Parathyroid adenoma (tissue), 2 donors: ENCODE measurements around the gene CALML3.

Experiments
- H2AFZ ChIP-seq: fragments of 300-600 bp; sonication (generic); one replicate; pipeline ENCODE4 v1.7.0; 2017; ENCODE audit warnings: antibody characterized with exemption, mild to moderate bottlenecking
- H3K27ac ChIP-seq: fragments of 300-600 bp; sonication (generic); one replicate; pipeline ENCODE4 v1.7.0; 2017
- H3K27me3 ChIP-seq: fragments of 300-600 bp; sonication (generic); one replicate; pipeline ENCODE4 v1.7.0; 2017; ENCODE audit warnings: low read length; ENCODE audit not compliant: control insufficient read depth, insufficient read depth
- H3K36me3 ChIP-seq: fragments of 300-600 bp; sonication (generic); one replicate; pipeline ENCODE4 v1.7.0; 2017; ENCODE audit warnings: low read length; ENCODE audit not compliant: control insufficient read depth, insufficient read depth
- H3K4me1 ChIP-seq: fragments of 300-600 bp; sonication (generic); one replicate; pipeline ENCODE4 v1.7.0; 2017; ENCODE audit warnings: control low read depth
- H3K4me2 ChIP-seq: fragments of 300-600 bp; sonication (generic); one replicate; pipeline ENCODE4 v1.7.0; 2017; ENCODE audit warnings: low read length
- H3K4me3 ChIP-seq: fragments of 300-600 bp; sonication (generic); one replicate; pipeline ENCODE4 v1.7.0; 2017; ENCODE audit warnings: low read depth, low read length
- H3K79me2 ChIP-seq: fragments of 300-600 bp; sonication (generic); one replicate; pipeline ENCODE4 v1.7.0; 2017; ENCODE audit warnings: control low read depth
- H3K9ac ChIP-seq: fragments of 300-600 bp; sonication (generic); one replicate; pipeline ENCODE4 v1.7.0; 2017; ENCODE audit warnings: mild to moderate bottlenecking
- H3K9me3 ChIP-seq: fragments of 300-600 bp; sonication (generic); one replicate; pipeline ENCODE4 v1.7.0; 2017; ENCODE audit warnings: low read length; ENCODE audit not compliant: control insufficient read depth
- TF ChIP-seq, protein P1 (sequence below): fragments of 300-600 bp; sonication (generic); IDR thresholded peaks from one replicate; pipeline ENCODE4 v1.7.0; 2017; ENCODE audit warnings: antibody characterized with exemption, mild to moderate bottlenecking
- donor health status: primary hyperparathyroidism.

Gene CALML3

DNA sequence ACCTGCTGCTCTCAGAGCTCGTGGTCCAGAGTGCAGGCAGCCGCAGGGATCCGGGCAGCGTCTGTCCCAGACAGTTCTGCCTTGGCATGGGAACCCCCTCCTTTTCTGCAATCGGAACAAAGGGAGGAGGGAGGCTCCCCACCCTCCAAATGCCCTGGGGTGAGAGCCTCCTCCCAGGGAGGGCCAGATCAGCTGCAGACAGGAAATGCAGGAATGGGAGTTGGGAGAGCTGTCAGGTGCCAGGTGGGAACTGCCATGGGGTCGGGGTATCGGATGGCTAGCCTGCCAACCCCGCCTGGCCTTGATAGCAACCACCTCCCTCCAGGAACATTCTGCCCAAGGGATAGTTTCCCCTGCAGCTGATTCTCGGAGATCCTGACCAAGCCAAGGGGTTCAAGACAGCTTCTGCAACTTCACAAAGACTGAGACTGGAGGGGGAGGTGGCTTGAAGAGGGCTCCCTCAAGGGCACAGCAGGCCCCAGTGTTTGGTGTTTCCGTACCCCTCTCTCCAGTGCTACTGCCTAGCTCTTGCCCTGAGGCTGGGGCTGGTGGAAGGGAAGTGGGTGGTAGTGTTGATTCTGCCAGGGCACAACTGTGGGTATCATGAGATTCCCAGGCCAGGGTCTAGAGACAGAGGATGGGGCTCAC, 25.1 kb upstream of the CALML3 start, which contains the start of gene CALML5:
TSS of gene CALML5 (minus strand) at position 78 of the 648 bp plus-strand sequence. CDS start 132 bp downstream, outside the sequence.
- no peak within 1 kb of the TSS for H3K9ac ChIP-seq
- H3K79me2 ChIP-seq = no peaks in the 10 kb centered on the region
- no peaks in the 10 kb centered on the region for H3K36me3 ChIP-seq
- no peaks in the 10 kb centered on the region for H3K4me1 ChIP-seq
- H3K4me3 ChIP-seq = no peak within 1 kb of the TSS
- TF ChIP-seq, protein P1, sequence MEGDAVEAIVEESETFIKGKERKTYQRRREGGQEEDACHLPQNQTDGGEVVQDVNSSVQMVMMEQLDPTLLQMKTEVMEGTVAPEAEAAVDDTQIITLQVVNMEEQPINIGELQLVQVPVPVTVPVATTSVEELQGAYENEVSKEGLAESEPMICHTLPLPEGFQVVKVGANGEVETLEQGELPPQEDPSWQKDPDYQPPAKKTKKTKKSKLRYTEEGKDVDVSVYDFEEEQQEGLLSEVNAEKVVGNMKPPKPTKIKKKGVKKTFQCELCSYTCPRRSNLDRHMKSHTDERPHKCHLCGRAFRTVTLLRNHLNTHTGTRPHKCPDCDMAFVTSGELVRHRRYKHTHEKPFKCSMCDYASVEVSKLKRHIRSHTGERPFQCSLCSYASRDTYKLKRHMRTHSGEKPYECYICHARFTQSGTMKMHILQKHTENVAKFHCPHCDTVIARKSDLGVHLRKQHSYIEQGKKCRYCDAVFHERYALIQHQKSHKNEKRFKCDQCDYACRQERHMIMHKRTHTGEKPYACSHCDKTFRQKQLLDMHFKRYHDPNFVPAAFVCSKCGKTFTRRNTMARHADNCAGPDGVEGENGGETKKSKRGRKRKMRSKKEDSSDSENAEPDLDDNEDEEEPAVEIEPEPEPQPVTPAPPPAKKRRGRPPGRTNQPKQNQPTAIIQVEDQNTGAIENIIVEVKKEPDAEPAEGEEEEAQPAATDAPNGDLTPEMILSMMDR = no peak
- H2AFZ ChIP-seq = no peak within 1 kb of the TSS
- no peak within 1 kb of the TSS for H3K4me2 ChIP-seq
- no peak within 1 kb of the TSS for H3K27ac ChIP-seq
- no peaks in the 10 kb centered on the region for H3K9me3 ChIP-seq
- no peaks in the 10 kb centered on the region for H3K27me3 ChIP-seq

DNA sequence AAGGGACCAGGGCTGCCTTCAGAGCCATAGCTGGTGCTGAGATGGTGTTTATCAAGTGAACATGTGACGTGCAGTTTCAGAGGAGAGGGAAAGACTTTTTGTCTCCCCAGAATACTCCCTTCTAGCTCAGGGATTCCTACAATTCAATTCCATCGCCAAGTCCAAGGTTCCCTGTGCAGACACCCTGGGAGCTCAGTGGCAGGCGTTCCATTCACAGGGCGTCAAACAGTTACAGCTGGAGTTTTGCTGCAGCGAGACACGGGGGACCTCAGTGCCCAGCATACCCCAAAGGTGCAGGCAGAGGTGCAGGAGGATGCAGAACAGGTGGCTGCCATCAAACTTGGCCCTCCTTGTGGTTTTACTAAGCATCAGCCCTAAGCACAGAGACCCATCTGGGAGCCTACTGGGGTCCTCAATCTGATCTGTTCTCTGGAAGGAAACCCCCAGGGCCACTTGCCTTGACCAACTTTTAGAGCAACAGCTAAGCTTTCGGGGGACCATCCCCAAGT, 24.5 kb upstream of the CALML3 start:
- TF ChIP-seq, protein P1 = no peak
- Histone ChIP-seq H3K27me3 (no peaks in the 10 kb centered on the region), H3K27ac (no peak overlapping the region), H3K9me3 (no peaks in the 10 kb centered on the region), H2AFZ (no peak overlapping the region), H3K36me3 (no peaks in the 10 kb centered on the region), H3K4me1 (no peaks in the 10 kb centered on the region), H3K9ac (no peak overlapping the region), H3K4me2 (no peak overlapping the region), H3K4me3 (no peak overlapping the region), H3K79me2 (no peaks in the 10 kb centered on the region)

DNA sequence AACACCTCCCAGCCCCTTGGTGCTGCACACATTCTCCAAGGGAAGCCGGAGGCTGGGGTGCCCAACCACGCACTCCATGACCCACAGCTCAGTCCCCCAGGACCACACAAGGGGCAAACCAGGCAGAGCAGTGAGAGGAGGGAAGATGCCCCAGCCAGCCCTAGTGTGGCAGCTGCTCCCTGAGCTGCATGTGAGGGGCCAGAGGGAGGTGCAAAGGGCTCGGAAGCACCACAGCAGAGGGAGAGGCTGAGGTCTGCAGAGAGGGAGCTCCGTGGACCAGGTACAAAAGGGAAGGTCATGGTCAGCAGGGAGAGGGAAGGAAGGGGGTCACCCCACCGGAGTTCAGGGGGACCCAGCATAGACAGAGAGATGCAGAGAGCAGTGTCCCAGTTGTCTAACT, 23.9 kb upstream of the CALML3 start:
- Histone ChIP-seq H3K9ac (no peak overlapping the region), H3K4me3 (no peak overlapping the region), H3K36me3 (no peaks in the 10 kb centered on the region), H3K9me3 (no peaks in the 10 kb centered on the region), H3K4me2 (no peak overlapping the region), H3K4me1 (no peaks in the 10 kb centered on the region), H2AFZ (no peak overlapping the region), H3K27me3 (no peaks in the 10 kb centered on the region), H3K27ac (no peak overlapping the region), H3K79me2 (no peaks in the 10 kb centered on the region)
- TF ChIP-seq, protein P1 = no peak

GRCh38 chr10:5502061-5502521, 22.7 kb upstream of the CALML3 start:
- Histone ChIP-seq H3K4me2 (no peak overlapping the region), H3K9me3 (no peaks in the 10 kb centered on the region), H3K9ac (no peak overlapping the region), H3K27ac (no peak overlapping the region), H3K27me3 (no peaks in the 10 kb centered on the region), H2AFZ (no peak overlapping the region), H3K36me3 (no peaks in the 10 kb centered on the region), H3K4me3 (no peak overlapping the region), H3K79me2 (no peaks in the 10 kb centered on the region), H3K4me1 (no peaks in the 10 kb centered on the region)
- TF ChIP-seq, protein P1 = no peak
